Kidney (tissue), 14 donors: ENCODE results near the gene ECE2. TPM values are rescaled to one million over a fixed set of nuclear protein-coding genes. Genes with fewer than 3 reads are reported as not detected.

Experiments used
- DNase-seq, 5 donors: peaks; one replicate each; pipeline ENCODE4 v3.0.0-alpha.2; 2013 to 2020
- FAIRE-seq: peaks from 2 replicates; lab custom pipeline; 2012; peaks lifted over from hg19 to GRCh38; lab: Jason Lieb, UNC
- H3K27ac ChIP-seq, 2 donors: one replicate each; pipeline ENCODE4 v1.7.0; 2013; ENCODE audit warnings: low read depth in 2 of 2, low read length in 2 of 2, inconsistent platforms in 1 of 2
- H3K27me3 ChIP-seq: one replicate; pipeline ENCODE4 v1.7.1; 2013; ENCODE audit warnings: low read length, inconsistent platforms; ENCODE audit not compliant: control insufficient read depth, insufficient read depth
- H3K36me3 ChIP-seq, 3 donors: one replicate each; pipeline versions ENCODE4 v1.7.0 to v1.7.1; 2013; ENCODE audit warnings: low read length in 3 of 3, control low read depth in 1 of 3, inconsistent platforms in 1 of 3; ENCODE audit not compliant: insufficient read depth in 3 of 3, control insufficient read depth in 2 of 3
- H3K4me1 ChIP-seq, 3 donors: one replicate each; pipeline versions ENCODE4 v1.7.0 to v1.7.1; 2013; ENCODE audit warnings: low read length in 3 of 3, inconsistent platforms in 1 of 3, low read depth in 1 of 3; ENCODE audit not compliant: control insufficient read depth in 2 of 3, insufficient read depth in 2 of 3
- H3K4me3 ChIP-seq, 3 donors: one replicate each; pipeline versions ENCODE4 v1.7.0 to v1.8.1; 2013; ENCODE audit warnings: low read length in 3 of 3, control low read depth in 1 of 3, inconsistent platforms in 1 of 3
- H3K9ac ChIP-seq, 3 donors: one replicate each; pipeline versions ENCODE4 v1.7.0 to v1.7.1; 2013; ENCODE audit warnings: low read length in 3 of 3, control low read depth in 1 of 3, inconsistent platforms in 1 of 3
- H3K9me3 ChIP-seq, 3 donors: one replicate each; pipeline versions ENCODE4 v1.7.0 to v1.7.1; 2013; ENCODE audit warnings: low read length in 3 of 3, control low read depth in 1 of 3, inconsistent platforms in 1 of 3; ENCODE audit not compliant: control insufficient read depth in 2 of 3, insufficient read depth in 1 of 3
- intact Hi-C: fragments of 100-400 bp; cut with DNase I; formaldehyde crosslinking; loops from one replicate; pipeline ENCODE4 v1.11.1; 2022
- polyA plus RNA-seq: library from polyadenylated mRNA; stranded (reverse); fragments of 350-450 nt; fragmentation: Illumina TruSeq; extraction: RNeasy Lipid Tissue Mini Kit (QIAGEN cat#74804); gene quantifications from one replicate; pipeline ENCODE4 v1.2.3, GENCODE V29; 2014; ENCODE audit warnings: low read depth, low replicate concordance; ENCODE audit not compliant: insufficient read depth
- total RNA-seq: library from RNA; stranded (reverse); fragmentation: NEBNext Ultra II Directional; extraction: Animal tissue kit (Norgen Biotek cat#: 25700); gene quantifications from one replicate; pipeline ENCODE4 v1.2.1, GENCODE V29; 2021
- TF ChIP-seq, protein P1 (sequence below): IDR thresholded peaks from 3 replicates; pipeline ENCODE4 v1.5.1; 2012; ENCODE audit warnings: mild to moderate bottlenecking, moderate library complexity, borderline replicate concordance; ENCODE audit not compliant: insufficient read depth; ENCODE audit errors: extremely low read depth
- donor health status: control.
- donor health status: control.
- donor health status: control.
- donor health status: control.
- donor health status: control.
- donor health status: DM: yes; HTN: yes; CAD: no.
- donor health status: Normal renal cell carcinoma (clear cell type).

ECE2 gene
- total and polyA plus RNA-seq, 2 donors from 2014 or later = not detected

DNA sequence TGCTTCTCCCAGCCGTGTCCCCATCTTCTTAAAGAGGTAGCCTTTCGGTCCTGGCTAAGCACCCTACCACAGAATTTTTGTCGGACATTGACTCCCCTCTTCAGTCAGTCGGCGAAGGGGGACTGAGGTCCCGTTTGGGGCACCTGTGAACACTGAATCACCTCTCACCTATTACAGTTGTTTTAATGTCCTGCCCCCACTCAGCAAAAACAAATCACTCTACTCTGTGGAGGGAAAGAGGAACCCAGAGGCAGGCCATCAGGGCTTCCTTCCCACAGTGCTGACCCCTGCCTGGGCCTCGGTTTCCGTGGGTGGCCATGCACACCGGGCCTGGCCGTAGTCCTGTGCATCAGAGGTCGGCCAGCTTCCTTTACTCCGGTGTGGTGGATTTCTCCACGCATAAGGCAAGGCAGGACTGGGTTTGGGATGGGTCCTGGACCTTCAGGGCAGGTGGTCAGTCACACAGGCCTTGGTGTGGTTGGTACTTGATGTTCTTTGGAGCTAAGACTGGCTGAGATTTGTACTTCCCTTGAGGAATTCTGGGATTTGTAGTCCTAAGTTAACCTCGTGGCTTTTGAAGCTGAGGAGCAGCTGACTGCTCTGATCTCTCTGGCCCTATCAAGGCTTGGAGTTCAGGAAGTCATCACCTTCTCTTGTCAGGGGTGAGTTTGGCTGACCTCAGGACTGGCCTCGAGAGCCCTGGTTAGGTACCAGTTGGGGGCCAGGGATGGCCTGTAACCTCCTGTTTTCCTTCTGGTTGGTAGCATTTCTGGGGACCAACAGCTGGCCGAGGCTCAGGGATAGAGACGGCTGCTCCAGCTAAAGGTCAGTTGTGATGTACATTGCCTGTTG is 61.0 kb downstream of the ECE2 start:
- FAIRE-seq = no peak
- intact Hi-C loops = no loop called here
- Histone ChIP-seq H3K4me3 (peak overlapping the region; percentile 55 to 84 (median 83)), H3K9ac (peak overlapping the region in 2 of 3 donors; percentile 77 to 78), H3K4me1 (peaks cover 0 to 29% (median 11%) of the 10 kb centered on the region in 3 donors), H3K27me3 (no peaks in the 10 kb centered on the region), H3K36me3 (peaks cover 15 to 33% (median 24%) of the 10 kb centered on the region in 3 donors), H3K9me3 (no peaks in the 10 kb centered on the region), H3K27ac (peak overlapping the region; percentile 93 to 95)
- TF ChIP-seq, protein P1, sequence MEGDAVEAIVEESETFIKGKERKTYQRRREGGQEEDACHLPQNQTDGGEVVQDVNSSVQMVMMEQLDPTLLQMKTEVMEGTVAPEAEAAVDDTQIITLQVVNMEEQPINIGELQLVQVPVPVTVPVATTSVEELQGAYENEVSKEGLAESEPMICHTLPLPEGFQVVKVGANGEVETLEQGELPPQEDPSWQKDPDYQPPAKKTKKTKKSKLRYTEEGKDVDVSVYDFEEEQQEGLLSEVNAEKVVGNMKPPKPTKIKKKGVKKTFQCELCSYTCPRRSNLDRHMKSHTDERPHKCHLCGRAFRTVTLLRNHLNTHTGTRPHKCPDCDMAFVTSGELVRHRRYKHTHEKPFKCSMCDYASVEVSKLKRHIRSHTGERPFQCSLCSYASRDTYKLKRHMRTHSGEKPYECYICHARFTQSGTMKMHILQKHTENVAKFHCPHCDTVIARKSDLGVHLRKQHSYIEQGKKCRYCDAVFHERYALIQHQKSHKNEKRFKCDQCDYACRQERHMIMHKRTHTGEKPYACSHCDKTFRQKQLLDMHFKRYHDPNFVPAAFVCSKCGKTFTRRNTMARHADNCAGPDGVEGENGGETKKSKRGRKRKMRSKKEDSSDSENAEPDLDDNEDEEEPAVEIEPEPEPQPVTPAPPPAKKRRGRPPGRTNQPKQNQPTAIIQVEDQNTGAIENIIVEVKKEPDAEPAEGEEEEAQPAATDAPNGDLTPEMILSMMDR = no peak
- DNase-seq = peak in 3 of 5 donors; percentile 67 to 72 (median 70)

DNA sequence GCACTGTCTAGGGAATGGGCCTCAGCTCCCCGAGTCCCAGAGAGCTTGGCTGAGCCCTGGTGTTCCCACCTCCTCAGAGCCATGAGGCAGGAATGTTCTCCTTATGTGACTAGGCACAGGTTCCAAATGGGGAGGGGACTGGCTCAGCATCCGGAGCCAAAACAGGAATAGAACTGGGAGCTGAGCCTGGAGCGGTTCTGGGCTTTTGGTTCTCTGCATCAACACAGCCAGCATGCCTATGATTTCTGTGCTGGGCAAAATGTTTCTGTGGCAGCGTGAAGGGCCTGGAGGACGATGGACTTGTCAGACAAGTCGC is 61.5 kb downstream of the ECE2 start, which contains the start of gene FAM131A:
TSS of gene FAM131A (plus strand) at position 202 of the 316 bp plus-strand sequence. CDS start at position 233, 31 bp downstream.
- Histone ChIP-seq H3K9me3 (no peaks in the 10 kb centered on the region), H3K4me1 (peaks cover 0 to 29% (median 11%) of the 10 kb centered on the region in 3 donors), H3K4me3 (peak within 1 kb of the TSS; percentile 55 to 84 (median 83)), H3K27me3 (no peaks in the 10 kb centered on the region), H3K27ac (peak within 1 kb of the TSS; percentile 93 to 95), H3K9ac (peak within 1 kb of the TSS in 2 of 3 donors; percentile 77 to 78), H3K36me3 (peaks cover 11 to 27% (median 18%) of the 10 kb centered on the region in 3 donors)
- DNase-seq (no peak), FAIRE-seq (no peak)
- TF ChIP-seq, protein P1 = no peak
- intact Hi-C loops = no loop called here

DNA sequence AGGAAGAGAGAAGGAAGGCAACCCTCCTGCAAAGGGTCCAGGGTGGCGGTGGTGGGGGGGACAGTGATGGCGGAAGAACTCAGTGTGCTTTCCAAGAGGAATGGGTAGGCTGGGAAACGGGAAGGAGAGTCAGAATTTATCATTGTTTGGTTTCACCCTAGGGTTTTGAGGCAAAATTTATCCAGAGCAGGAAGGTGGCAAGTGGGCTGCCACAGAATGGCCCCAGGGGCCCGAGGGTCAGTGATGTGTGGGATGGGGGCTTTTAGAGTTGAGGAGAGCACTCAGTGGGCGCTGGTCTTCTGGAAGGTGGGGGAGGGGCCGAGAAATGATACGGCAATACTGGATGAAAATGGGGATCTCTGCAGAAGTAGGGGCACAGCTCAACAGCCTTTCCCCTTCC is 62.2 kb downstream of the ECE2 start:
- FAIRE-seq = no peak
- H3K9me3 ChIP-seq = no peaks in the 10 kb centered on the region

More for the DNA sequence above, 62.2 kb downstream of the ECE2 start:
- H3K36me3 ChIP-seq = peaks cover 9 to 29% (median 16%) of the 10 kb centered on the region in 3 donors
- DNase-seq = no peak
- peak overlapping the region; percentile 93 to 95 for H3K27ac ChIP-seq
- intact Hi-C loops = no loop called here
- TF ChIP-seq, protein P1 = no peak
- H3K27me3 ChIP-seq = no peaks in the 10 kb centered on the region
- H3K4me1 ChIP-seq = peaks cover 0 to 29% (median 11%) of the 10 kb centered on the region in 3 donors
- peak overlapping the region in 1 of 3 donors; percentile 78 for H3K9ac ChIP-seq
- peak overlapping the region in 1 of 3 donors; percentile 10 for H3K4me3 ChIP-seq
